CD1c-positive myeloid dendritic cell (primary cell): Measurements from ENCODE around the gene INHBB.
A peak's percentile ranks its signal among the peaks of the same experiment; 100 is the strongest.
"Not testable (repeated sequence)": the region's sequence is repeated elsewhere in the genome, so short reads cannot be mapped to it uniquely, and the experiment has no call there.

Experiments
- DNase-seq: peaks from one replicate; pipeline ENCODE4 v3.0.0-alpha.2; 2016; ENCODE audit errors: extremely low spot score

INHBB gene

GRCh38 chr2:120316071-120316470 is 29.9 kb upstream of the INHBB start:
- no peak for DNase-seq

- DNase-seq: no peak
These were observed 29.3 kb upstream of the INHBB start for GRCh38 chr2:120316528-120317179.

GRCh38 chr2:120317180-120317533 is 28.8 kb upstream of the INHBB start:
- DNase-seq: no peak

GRCh38 chr2:120317916-120318315 is 28.0 kb upstream of the INHBB start:
- DNase-seq: no peak

GRCh38 chr2:120318626-120319025 is 27.3 kb upstream of the INHBB start:
- no peak for DNase-seq

GRCh38 chr2:120319123-120319522 is 26.8 kb upstream of the INHBB start:
- DNase-seq: no peak

GRCh38 chr2:120319686-120320317 is 26.1 kb upstream of the INHBB start:
- no peak for DNase-seq

GRCh38 chr2:120320318-120320851 is 25.6 kb upstream of the INHBB start:
- no peak for DNase-seq

- DNase-seq: not testable (repeated sequence)
These were observed 24.9 kb upstream of the INHBB start for GRCh38 chr2:120320887-120321556.

GRCh38 chr2:120321721-120322284 is 24.1 kb upstream of the INHBB start:
- no peak for DNase-seq

GRCh38 chr2:120322329-120322728 is 23.6 kb upstream of the INHBB start:
- DNase-seq: no peak

GRCh38 chr2:120323214-120323613 is 22.7 kb upstream of the INHBB start:
- no peak for DNase-seq

- DNase-seq: no peak
These were observed 22.0 kb upstream of the INHBB start for GRCh38 chr2:120323807-120324399.

- DNase-seq: no peak
These were observed 21.0 kb upstream of the INHBB start for GRCh38 chr2:120324933-120325332.

- DNase-seq: no peak
These were observed 19.9 kb upstream of the INHBB start for GRCh38 chr2:120326066-120326465.

- no peak for DNase-seq
These were observed 14.8 kb upstream of the INHBB start for GRCh38 chr2:120330946-120331822.

GRCh38 chr2:120331903-120332302 is 14.0 kb upstream of the INHBB start:
- DNase-seq: no peak

- no peak for DNase-seq
These were observed 13.6 kb upstream of the INHBB start for GRCh38 chr2:120332384-120332783.

GRCh38 chr2:120334068-120334467 is 11.9 kb upstream of the INHBB start:
- no peak for DNase-seq

GRCh38 chr2:120336749-120337148 is 9.2 kb upstream of the INHBB start:
- DNase-seq: no peak

GRCh38 chr2:120338015-120338414 is 7.9 kb upstream of the INHBB start:
- DNase-seq: peak; percentile 80
